ENCODE measurements around the gene NUDT19. TPM values are rescaled to one million over a fixed set of nuclear protein-coding genes. Genes with fewer than 3 reads are reported as not detected.

Gene NUDT19
- total RNA-seq, 4 donors from 2014 or later = 7.9 to 10.2 (median 9.6) TPM

DNA sequence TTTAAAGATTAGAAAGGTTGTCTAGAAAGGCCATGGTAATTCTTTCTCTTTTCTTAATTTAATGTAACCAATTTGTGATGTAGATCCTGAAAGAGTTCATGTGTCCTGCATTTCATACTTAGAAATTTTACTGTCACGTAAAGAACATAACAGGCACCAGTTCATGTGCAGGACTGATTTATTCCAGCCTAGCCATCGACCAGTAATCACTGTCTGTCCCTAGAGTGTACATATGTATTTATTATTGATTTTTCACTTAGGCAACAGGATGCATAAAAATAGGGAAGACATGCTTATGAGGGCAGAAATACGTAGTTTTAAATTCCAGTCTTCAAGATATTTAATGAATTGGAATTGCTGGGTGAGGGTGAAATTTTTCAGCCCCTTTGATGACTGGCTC, 65.6 kb downstream of the NUDT19 start:
- DNase-seq = no peak
- TF ChIP-seq POLR2A (IDR thresholded peaks at IDR 0.05) = no peak
- TF ChIP-seq, protein P1, sequence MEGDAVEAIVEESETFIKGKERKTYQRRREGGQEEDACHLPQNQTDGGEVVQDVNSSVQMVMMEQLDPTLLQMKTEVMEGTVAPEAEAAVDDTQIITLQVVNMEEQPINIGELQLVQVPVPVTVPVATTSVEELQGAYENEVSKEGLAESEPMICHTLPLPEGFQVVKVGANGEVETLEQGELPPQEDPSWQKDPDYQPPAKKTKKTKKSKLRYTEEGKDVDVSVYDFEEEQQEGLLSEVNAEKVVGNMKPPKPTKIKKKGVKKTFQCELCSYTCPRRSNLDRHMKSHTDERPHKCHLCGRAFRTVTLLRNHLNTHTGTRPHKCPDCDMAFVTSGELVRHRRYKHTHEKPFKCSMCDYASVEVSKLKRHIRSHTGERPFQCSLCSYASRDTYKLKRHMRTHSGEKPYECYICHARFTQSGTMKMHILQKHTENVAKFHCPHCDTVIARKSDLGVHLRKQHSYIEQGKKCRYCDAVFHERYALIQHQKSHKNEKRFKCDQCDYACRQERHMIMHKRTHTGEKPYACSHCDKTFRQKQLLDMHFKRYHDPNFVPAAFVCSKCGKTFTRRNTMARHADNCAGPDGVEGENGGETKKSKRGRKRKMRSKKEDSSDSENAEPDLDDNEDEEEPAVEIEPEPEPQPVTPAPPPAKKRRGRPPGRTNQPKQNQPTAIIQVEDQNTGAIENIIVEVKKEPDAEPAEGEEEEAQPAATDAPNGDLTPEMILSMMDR (IDR thresholded peaks at IDR 0.05) = no peak
- no peak overlapping the region for H3K27ac ChIP-seq
- H3K4me3 ChIP-seq (replicated peaks in 1 of 3) = no peak overlapping the region
- intact Hi-C loops (cut with DNase I) = no loop called here
- no peaks in the 10 kb centered on the region for H3K27me3 ChIP-seq
- H3K9me3 ChIP-seq = no peaks in the 10 kb centered on the region
- H3K4me1 ChIP-seq = no peaks in the 10 kb centered on the region
- 79 to 85% methylated on average over 3 of the region's 3 CpGs for WGBS, 2 donors
- H3K36me3 ChIP-seq = no peaks in the 10 kb centered on the region

Small RNA genes within 50 kb of the gene (small RNA-seq; reads per million reads assigned to genes)
- not detected for gene RN7SL789P

Other genes with a start within 250 kb of the NUDT19 start
- gene PDCD5, start 110.6 kb upstream of the NUDT19 start, total RNA-seq = 100 to 1,000 TPM in 2 of 4 donors, 10 to 100 TPM in 2; 70.0 to 111 (median 93.7) TPM
- 10 to 100 TPM; 29.7 to 64.8 (median 48.7) TPM for gene ANKRD27, start 16.6 kb upstream of the NUDT19 start, total RNA-seq
- under 1 TPM; 0.27 to 0.78 (median 0.48) TPM for gene RGS9BP, start 16.0 kb upstream of the NUDT19 start, total RNA-seq
- gene TDRD12, start 27.9 kb downstream of the NUDT19 start, total RNA-seq = 1 to 10 TPM in 1 of 4 donors, under 1 TPM in 2, not detected in 1; 0.39 to 2.4 (median 0.89) TPM
- gene SLC7A9, start 177.9 kb downstream of the NUDT19 start, total RNA-seq = 1 to 10 TPM in 1 of 4 donors, under 1 TPM in 2, not detected in 1; 0.67 to 2.1 (median 0.67) TPM

Measured in thyroid gland (tissue), 4 donors.